ENCODE measurements around the gene SLC25A18.

- TF ChIP-seq CTCF (IDR thresholded peaks at IDR 0.05) (no peak), POLR2A (IDR thresholded peaks at IDR 0.05) (no peak)
These were observed 13.6 kb upstream of the SLC25A18 start for GRCh38 chr22:17549655-17550054.

Measured in prostate gland (tissue), 2 donors.